ENCODE results near the gene BOK.

DNA sequence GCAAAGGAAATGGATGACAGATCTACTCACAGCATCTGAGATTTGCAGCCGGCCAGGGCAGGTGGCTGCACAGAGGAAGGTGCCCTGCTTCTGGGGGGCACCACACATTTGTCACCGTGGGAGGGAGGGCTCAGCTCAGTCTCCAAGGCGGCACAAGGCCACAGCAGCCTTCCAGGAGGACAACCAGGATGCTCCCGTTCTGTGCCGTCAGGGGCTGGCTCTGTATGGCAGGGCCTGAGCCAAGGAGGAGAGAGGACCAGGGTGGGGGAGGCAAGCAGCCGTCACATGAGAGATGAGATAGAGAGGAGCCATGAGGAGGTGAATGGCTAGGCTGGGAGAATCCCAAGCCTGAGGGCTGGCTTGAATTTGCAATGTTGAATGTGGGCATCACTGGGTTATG is 4.6 kb upstream of the BOK start:
- TF ChIP-seq, protein P1, sequence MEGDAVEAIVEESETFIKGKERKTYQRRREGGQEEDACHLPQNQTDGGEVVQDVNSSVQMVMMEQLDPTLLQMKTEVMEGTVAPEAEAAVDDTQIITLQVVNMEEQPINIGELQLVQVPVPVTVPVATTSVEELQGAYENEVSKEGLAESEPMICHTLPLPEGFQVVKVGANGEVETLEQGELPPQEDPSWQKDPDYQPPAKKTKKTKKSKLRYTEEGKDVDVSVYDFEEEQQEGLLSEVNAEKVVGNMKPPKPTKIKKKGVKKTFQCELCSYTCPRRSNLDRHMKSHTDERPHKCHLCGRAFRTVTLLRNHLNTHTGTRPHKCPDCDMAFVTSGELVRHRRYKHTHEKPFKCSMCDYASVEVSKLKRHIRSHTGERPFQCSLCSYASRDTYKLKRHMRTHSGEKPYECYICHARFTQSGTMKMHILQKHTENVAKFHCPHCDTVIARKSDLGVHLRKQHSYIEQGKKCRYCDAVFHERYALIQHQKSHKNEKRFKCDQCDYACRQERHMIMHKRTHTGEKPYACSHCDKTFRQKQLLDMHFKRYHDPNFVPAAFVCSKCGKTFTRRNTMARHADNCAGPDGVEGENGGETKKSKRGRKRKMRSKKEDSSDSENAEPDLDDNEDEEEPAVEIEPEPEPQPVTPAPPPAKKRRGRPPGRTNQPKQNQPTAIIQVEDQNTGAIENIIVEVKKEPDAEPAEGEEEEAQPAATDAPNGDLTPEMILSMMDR (IDR thresholded peaks at IDR 0.05 in 2 of 3, conservative IDR thresholded peaks at IDR 0.05 in 1 of 3; ENCODE audit: borderline replicate concordance in 1 of 3, insufficient read depth in 1 of 3, low read depth in 2 of 3, low read length in 2 of 3): no peak
- TF ChIP-seq POLR2AphosphoS5 (IDR thresholded peaks at IDR 0.05; ENCODE audit: low read depth, low read length) (no peak), SIN3A (IDR thresholded peaks at IDR 0.05; ENCODE audit: low read depth) (no peak), EZH2 (IDR thresholded peaks at IDR 0.05) (no peak)

Data from HCT116 (cell line).